HG03565 (cell line): Measurements from ENCODE around the gene PIP5K1A.
"Not testable (repeated sequence)": the region's sequence is repeated elsewhere in the genome, so short reads cannot be mapped to it uniquely, and the experiment has no call there.

Experiments
- ATAC-seq: cut with Tn5 transposase; IDR thresholded peaks from one replicate; pipeline ENCODE4 v1.9.1; 2021; ENCODE audit warnings: mild to moderate bottlenecking, moderate library complexity; ENCODE audit not compliant: unreplicated experiment

PIP5K1A gene

DNA sequence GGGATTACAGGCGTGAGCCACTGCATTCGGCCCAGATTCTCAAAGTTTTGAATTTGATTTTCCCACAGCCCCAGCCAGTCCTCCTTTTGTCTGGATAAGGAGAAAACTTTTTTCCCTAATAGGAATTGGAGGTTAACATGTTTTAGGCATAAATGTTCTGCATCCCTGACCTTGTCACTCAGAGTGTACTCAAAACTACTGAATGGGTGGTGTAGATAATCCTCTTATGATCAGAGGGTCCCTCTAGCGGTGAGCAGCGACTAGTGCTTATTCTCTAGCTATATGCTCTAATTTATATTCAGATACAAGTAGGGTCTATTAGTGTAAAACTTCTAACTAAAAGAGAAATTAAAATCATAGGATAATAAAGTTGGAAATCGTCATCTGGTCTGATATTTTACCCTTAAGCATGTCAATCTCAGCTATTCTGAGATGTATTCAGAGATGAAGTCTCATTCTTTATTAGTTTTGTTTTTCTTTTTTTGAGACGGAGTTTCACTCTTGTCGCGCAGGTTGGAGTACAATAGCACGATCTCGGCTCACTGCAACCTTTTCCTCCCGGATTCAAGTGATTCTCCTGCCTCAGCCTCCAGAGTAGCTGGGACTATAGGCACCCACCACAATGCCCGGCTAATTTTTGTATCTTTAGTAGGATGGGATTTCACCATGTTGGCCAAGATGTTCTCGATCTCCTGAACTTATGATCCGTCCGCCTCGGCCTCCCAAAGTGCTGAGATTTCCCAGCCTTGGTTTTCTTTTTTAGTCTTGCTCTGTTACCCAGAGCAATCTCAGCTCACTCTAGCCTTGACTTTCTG, 53.5 kb downstream of the PIP5K1A start:
- ATAC-seq = no peak

DNA sequence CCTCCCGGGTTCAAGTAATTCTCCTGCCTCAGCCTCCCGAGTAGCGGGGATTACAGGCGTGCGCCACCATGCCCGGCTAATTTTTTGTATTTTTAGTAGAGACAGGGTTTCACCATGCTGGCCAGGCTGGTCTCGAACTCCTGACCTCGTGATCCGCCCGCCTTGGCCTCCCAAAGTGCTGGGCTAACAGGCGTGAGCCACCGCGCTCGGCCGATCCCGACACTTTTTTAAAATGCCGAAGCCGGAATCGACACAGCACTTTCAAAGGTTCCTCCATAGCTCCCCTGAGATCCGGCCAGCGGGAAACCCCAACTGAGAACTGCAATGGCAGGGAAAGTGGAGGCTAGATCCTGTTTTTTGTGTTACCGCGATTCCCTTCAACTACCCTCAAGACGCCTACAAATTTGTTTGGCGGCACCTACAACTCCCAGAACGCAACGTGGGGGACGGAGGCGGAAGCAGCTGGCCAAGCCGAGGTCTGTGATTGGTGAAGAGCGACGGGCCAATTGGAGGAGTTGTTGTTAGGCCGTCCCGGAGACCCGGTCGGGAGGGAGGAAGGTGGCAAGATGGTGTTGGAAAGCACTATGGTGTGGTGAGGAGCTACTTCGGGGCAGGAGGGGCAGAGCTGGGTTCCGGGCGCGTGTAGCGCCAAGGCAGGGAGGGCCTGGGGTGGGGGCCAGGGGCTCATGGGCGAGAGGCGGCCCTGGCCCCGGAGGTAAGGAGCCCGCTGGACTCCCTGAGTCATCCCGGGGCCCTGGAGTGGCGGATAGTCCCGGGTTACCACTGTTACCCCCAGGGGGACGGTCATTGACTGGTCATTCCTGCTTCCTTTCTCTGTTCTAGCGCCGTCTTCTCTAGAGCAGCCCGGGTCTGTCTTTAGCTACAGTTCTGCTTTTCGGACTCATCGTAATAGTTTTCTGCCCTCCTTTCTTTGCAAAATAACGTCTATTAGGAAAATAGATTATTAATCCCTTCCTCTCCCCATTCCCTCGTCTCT, 56.2 kb downstream of the PIP5K1A start, which contains the start of gene PSMD4:
TSS of gene PSMD4 (plus strand) at position 518 of the 997 bp plus-strand sequence. CDS start at position 567, 49 bp downstream.
- ATAC-seq = peak; percentile 88

GRCh38 chr1:151255381-151255780, 57.0 kb downstream of the PIP5K1A start:
- ATAC-seq = no peak

GRCh38 chr1:151259351-151259750, 61.0 kb downstream of the PIP5K1A start:
- ATAC-seq = no peak

- no peak for ATAC-seq
Measured at GRCh38 chr1:151265446-151266236, 67.3 kb downstream of the PIP5K1A start.

GRCh38 chr1:151266315-151266714, 68.0 kb downstream of the PIP5K1A start:
- ATAC-seq = no peak

DNA sequence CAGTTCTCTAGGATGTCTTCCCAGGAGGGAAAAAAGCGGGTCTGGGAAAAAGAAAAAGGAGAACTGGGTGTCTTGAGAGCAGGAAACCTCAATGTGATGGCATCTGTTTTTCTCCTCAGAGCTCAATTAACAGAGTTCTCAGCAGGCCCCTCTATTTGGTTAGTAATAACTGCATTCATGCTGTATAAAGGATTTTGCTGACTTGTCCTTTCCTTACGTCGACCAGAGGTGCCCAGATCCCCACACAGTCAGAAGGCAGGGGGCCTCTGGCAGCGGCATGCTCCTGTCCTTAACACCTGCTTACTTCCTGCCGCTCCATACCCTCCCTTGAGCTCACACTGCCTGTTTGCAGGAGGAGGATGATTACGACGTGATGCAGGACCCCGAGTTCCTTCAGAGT, 68.5 kb downstream of the PIP5K1A start:
- ATAC-seq = no peak

DNA sequence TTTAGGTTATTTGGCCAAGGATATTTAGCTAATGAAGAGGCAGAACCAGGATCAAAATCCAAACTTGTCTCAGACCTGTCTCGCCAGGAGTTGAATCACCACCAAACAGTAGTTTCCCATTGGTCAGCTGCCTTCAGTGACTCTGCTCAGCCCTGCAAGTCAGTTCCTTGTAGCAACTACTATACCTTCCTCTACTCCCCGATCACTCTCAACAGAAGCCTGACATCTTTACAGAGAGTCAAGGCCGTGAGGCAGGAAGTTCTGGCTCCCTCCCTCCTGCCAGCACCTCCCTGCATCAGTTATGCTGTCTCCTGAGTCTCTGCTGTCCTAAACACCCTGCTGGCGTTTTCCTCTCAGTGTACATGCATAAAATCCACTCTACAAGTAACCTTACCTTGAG, 69.4 kb downstream of the PIP5K1A start:
- ATAC-seq = no peak

GRCh38 chr1:151273924-151274466, 75.6 kb downstream of the PIP5K1A start:
- ATAC-seq = no peak

DNA sequence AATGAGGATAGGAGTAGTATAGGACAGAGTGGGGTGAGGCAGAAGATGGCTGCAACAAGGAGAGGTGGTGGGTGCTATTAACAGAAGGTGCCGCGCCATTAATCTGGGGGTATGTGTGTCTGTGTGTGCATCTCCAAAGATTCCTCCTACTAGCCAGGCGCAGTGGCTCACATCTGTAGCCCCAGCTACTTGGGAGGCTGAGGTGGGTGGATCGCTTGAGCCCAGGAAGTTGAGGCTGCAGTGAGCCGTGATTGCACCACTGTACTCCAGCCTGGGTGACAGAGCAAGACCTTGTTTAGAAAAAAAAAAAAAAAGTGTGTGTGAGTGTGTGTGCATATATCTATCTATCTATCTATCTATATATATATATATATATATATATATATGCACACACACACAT, 77.0 kb downstream of the PIP5K1A start:
- not testable (repeated sequence) for ATAC-seq

DNA sequence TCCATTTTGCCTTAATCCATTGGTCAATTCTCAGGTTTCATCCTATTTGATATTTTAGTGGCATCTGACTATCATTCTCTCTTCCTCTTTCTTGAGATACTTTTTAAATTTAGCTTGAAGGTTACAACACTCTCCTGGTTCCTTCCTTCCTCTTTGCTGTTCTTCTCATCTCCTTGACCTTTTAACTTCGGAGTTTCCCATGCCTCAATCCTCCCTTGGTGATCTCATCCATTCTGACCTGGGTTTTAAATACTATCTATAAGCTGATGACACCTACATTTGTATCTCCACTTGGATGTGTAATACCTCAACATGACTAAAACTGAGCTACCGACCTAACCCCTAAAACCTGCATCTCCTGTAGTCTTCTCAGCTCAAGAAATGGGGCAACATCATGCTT, 78.9 kb downstream of the PIP5K1A start:
- ATAC-seq = no peak

DNA sequence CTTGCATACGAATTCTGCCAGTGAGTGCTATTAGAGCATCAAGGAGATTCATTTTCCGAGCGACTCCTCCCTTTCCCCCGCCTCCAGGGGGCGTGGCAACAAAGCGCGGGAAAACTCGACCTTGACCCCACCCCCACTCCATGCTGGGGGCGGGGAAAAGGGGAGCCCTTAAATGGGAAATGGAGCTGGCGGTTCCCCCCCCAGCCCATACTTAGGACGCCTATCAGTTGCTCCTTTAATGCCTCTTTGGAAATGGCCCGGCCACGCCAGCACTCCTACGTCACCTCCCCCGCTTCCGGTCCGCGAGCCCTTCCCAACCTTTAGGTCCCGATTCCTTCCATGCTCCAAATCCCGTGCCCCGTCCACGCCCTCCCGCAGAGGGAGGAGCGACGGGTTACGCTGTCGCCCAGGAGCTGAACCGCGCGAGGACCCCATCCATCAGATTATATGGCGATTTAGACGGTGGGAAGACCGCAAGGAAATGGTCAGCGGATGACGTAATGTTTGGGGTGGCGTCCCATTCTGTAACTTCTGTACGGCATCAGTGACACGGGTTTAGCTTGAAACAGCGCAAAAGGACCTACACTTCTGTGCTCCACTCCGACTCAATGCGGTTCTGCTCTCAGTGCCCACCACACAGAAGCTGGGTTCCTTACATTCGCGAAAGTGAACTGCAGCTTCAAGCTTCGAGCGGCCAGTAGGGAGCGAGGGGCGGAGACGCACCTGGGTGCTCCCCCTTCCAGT, 83.0 kb downstream of the PIP5K1A start:
- peak; percentile 28 for ATAC-seq

DNA sequence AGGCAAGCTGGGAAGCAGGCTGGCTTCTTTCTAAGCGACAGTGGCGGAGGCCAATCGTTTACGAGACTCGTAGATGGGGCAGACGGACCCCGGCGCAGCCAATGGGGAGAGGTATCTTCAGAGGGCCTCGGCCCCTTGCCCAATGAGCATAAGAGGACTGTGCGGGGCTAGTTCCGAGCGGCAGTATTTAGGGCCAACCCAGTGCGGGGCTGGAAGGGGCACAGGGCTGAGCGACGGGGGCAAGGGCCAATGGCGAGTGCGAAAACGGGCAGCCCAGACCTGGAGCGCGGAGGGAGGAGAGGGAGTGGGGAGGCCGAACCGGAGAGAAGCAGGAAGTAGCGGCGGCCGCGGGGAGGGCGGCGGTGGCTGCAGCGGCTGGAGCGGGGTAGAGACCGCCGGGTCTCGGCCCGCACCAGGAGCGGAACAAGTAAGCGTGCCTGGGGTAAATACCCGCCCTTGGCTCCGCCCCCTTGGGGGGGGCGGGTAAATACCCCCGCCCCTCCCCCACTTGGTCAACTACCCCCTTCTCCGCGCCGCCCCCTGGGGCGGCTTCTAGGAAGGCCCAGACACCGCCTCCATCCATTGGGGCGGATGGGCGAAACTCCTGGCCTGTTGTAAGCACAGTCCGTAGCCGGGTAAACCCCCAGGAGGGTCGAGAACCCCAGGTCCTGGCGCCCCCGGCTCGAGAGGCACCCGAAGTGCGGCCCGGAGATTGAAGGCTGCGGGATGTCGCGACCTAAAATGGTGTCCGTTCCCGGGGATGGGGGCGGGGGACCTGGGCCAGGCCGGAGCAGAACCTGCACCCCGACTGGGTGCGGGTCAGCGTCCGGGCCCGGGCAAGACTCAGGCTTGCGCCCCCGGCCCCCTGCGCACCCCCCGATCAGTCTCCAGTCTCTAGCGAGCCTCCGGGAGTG, 83.9 kb downstream of the PIP5K1A start, which contains the start of gene ZNF687:
TSS of gene ZNF687 (plus strand) at position 331 of the 914 bp plus-strand sequence. CDS start 3,993 bp downstream, outside the sequence.
- ATAC-seq = peak; percentile 78

- ATAC-seq = no peak
Measured at GRCh38 chr1:151282883-151283725, 84.8 kb downstream of the PIP5K1A start.

- no peak for ATAC-seq
Measured at GRCh38 chr1:151284013-151284577, 85.7 kb downstream of the PIP5K1A start.

DNA sequence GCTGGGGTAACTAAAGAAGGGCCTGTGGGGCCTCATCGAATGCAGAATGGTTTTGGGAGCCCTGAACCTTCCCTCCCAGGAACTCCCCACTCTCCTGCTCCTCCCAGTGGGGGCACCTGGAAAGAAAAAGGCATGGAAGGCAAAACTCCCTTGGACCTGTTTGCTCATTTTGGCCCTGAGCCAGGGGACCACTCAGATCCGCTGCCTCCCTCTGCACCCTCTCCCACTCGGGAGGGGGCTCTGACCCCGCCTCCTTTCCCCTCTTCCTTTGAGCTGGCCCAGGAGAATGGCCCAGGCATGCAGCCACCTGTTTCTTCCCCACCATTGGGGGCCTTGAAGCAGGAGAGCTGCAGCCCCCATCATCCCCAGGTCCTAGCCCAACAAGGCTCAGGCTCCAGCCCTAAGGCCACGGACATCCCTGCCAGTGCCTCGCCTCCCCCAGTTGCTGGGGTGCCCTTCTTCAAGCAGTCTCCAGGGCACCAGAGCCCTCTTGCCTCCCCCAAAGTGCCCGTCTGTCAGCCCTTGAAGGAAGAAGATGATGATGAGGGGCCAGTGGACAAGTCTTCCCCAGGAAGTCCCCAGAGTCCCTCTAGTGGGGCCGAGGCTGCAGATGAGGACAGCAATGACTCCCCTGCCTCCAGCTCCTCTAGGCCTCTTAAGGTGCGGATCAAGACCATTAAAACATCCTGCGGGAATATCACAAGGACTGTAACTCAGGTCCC, 88.4 kb downstream of the PIP5K1A start:
- ATAC-seq = no peak

DNA sequence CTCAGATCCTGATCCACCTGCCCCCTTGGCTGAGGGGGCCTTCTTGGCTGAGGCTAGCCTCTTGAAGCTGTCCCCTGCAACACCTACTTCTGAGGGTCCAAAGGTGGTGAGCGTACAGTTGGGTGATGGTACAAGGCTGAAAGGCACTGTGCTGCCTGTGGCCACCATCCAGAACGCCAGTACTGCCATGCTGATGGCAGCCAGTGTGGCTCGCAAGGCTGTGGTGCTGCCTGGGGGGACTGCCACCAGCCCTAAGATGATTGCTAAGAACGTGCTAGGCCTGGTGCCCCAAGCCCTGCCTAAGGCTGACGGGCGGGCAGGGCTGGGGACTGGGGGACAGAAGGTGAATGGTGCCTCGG, 89.0 kb downstream of the PIP5K1A start:
- ATAC-seq = no peak
